ENCODE measurements around the gene WWOX. TPM values are rescaled to one million over a fixed set of nuclear protein-coding genes. Genes with fewer than 3 reads are reported as not detected.

WWOX gene
- total and polyA plus RNA-seq, 2 of the 13 experiments (the other 11 are each of a cell fraction or from before 2014, with no cell fraction given), result 9.1 to 37.4 TPM

- no TSS peak for BruUV-seq (replicated peaks)
- POLR2A ChIA-PET, result no interaction called here
- peak; percentile 100 for TF ChIP-seq MAFF (IDR thresholded peaks at IDR 0.05; ENCODE audit: low read depth, low read length)
- TF ChIP-seq SCMH1 (CRISPR knock-in tag; IDR thresholded peaks at IDR 0.05; ENCODE audit: borderline replicate concordance), result no peak
- TF ChIP-seq MAFG (CRISPR knock-in tag; IDR thresholded peaks at IDR 0.05), result peak; percentile 85
- TF ChIP-seq ZNF337 (CRISPR knock-in tag; IDR thresholded peaks at IDR 0.05; ENCODE audit: borderline replicate concordance, low read depth), result no peak
- peak; percentile 100 for TF ChIP-seq MAFK (conservative IDR thresholded peaks at IDR 0.05 in 1 of 2, IDR thresholded peaks at IDR 0.05 in 1 of 2; ENCODE audit: low read length in 2 of 2)
- TF ChIP-seq ZNF790 (CRISPR knock-in tag; IDR thresholded peaks at IDR 0.05; ENCODE audit: borderline replicate concordance), result no peak
- TF ChIP-seq MBD4 (IDR thresholded peaks at IDR 0.05; ENCODE audit: borderline replicate concordance, low read length), result no peak
- no peak for TF ChIP-seq KLF11 (CRISPR knock-in tag; IDR thresholded peaks at IDR 0.05)
- no peak overlapping the region for H3K9ac ChIP-seq (ENCODE audit: insufficient read depth, low read depth, low read length)
- intact Hi-C loops (cut with micrococcal nuclease; ENCODE audit: unreplicated experiment), result no loop called here
- H3K79me2 ChIP-seq (ENCODE audit: insufficient read depth, low read length), result no peaks in the 10 kb centered on the region
- no peak overlapping the region for H2AFZ ChIP-seq (ENCODE audit: low read length)
- in situ Hi-C loops (cut with HindIII; ENCODE audit: extremely low pct_ligation_motif_present, low pct_unique_long_range_greater_than_20kb), result no loop called here
- H3K36me3 ChIP-seq (replicated peaks in 1 of 2; ENCODE audit: control insufficient read depth in 1 of 2, insufficient read depth in 2 of 2, low read length in 2 of 2), result no peaks in the 10 kb centered on the region
- 65% methylated on average over 15 of the region's 15 CpGs for WGBS (ENCODE audit: low lambda C conversion rate)
- DNase-seq (ENCODE audit: low spot score) (no peak), ATAC-seq (no peak), FAIRE-seq (no peak)
- CTCF ChIA-PET (ENCODE audit: low intra/inter-chr PET ratio, low total read pairs), result no interaction called here
- no peak overlapping the region for H3K4me3 ChIP-seq (replicated peaks in 1 of 3; ENCODE audit: insufficient read depth in 1 of 3, low read depth in 2 of 3, low read length in 3 of 3)
- no peaks in the 10 kb centered on the region for H3K4me1 ChIP-seq (ENCODE audit: insufficient read depth, low read length)
- no peaks in the 10 kb centered on the region for H3K27me3 ChIP-seq (ENCODE audit: control insufficient read depth in 1 of 2, insufficient read depth in 2 of 2, low read length in 2 of 2)
- no peaks in the 10 kb centered on the region for H4K20me1 ChIP-seq (ENCODE audit: insufficient read depth, low read length)
- no peaks in the 10 kb centered on the region for H3K9me3 ChIP-seq (ENCODE audit: low read length)
- no peak overlapping the region for H3K27ac ChIP-seq (ENCODE audit: extremely low read length, insufficient read depth, low read length)
- no peak overlapping the region for H3K4me2 ChIP-seq (ENCODE audit: low read depth, low read length)
Measured at GRCh38 chr16:79064256-79064972, 965.0 kb downstream of the WWOX start.

DNA sequence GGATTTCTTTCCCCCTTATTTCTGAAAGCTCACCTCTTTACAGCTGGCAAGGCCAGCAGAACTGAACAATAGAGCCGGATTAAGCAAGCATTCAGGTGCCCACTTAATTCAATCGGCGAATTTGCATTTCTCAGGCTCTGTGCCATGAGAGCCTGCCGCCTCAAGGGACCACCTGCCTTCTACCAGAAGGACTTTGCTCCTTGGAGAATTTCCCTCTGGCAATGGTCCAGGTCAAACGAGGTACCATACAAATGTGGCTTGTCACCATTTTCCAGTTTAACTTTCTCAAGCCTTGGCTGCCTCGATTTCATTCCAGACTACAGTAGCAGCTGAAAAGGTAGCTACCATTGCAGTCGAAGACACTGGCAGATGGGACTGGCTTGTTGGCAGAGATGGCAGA lies 967.1 kb downstream of the WWOX start:
- H4K20me1 ChIP-seq (ENCODE audit: insufficient read depth, low read length), result no peaks in the 10 kb centered on the region
- no peak overlapping the region for H3K9ac ChIP-seq (ENCODE audit: insufficient read depth, low read depth, low read length)
- ATAC-seq (no peak), FAIRE-seq (no peak), DNase-seq (ENCODE audit: low spot score) (no peak)
- no peak overlapping the region for H2AFZ ChIP-seq (ENCODE audit: low read length)
- H3K27ac ChIP-seq (ENCODE audit: extremely low read length, insufficient read depth, low read length), result no peak overlapping the region
- intact Hi-C loops (cut with micrococcal nuclease; ENCODE audit: unreplicated experiment) (no loop called here), in situ Hi-C loops (cut with HindIII; ENCODE audit: extremely low pct_ligation_motif_present, low pct_unique_long_range_greater_than_20kb) (no loop called here)
- H3K36me3 ChIP-seq (replicated peaks in 1 of 2; ENCODE audit: control insufficient read depth in 1 of 2, insufficient read depth in 2 of 2, low read length in 2 of 2), result no peaks in the 10 kb centered on the region
- BruUV-seq (replicated peaks), result no TSS peak
- H3K4me2 ChIP-seq (ENCODE audit: low read depth, low read length), result no peak overlapping the region
- 51% methylated on average over 7 of the region's 7 CpGs for WGBS (ENCODE audit: low lambda C conversion rate)
- ChIA-PET POLR2A (no interaction called here), CTCF (ENCODE audit: low intra/inter-chr PET ratio, low total read pairs) (no interaction called here)
- H3K27me3 ChIP-seq (ENCODE audit: control insufficient read depth in 1 of 2, insufficient read depth in 2 of 2, low read length in 2 of 2), result no peaks in the 10 kb centered on the region
- no peaks in the 10 kb centered on the region for H3K9me3 ChIP-seq (ENCODE audit: low read length)
- no peaks in the 10 kb centered on the region for H3K79me2 ChIP-seq (ENCODE audit: insufficient read depth, low read length)
- H3K4me3 ChIP-seq (replicated peaks in 1 of 3; ENCODE audit: insufficient read depth in 1 of 3, low read depth in 2 of 3, low read length in 3 of 3), result no peak overlapping the region
- no peaks in the 10 kb centered on the region for H3K4me1 ChIP-seq (ENCODE audit: insufficient read depth, low read length)
- no peak for TF ChIP-seq PTBP1 (IDR thresholded peaks at IDR 0.05; ENCODE audit: low read depth, low read length, poor library complexity, severe bottlenecking)
- no peak for TF ChIP-seq ZSCAN22 (CRISPR knock-in tag; IDR thresholded peaks at IDR 0.05)
- TF ChIP-seq, protein P1, sequence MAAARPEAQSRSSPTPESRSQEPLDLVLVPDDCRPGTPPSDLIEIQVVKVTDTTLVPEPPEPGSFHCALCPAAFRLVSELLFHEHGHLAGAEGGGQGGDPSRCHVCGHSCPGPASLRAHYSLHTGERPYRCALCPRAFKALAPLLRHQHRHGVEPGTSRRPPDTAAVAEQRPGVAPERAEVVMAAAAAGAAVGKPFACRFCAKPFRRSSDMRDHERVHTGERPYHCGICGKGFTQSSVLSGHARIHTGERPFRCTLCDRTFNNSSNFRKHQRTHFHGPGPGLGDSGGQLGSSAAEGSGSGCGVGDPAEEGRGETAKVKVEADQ (CRISPR knock-in tag; IDR thresholded peaks at IDR 0.05; ENCODE audit: borderline replicate concordance), result no peak
- no peak for TF ChIP-seq CSRNP1 (CRISPR knock-in tag; IDR thresholded peaks at IDR 0.05)
- TF ChIP-seq SALL2 (CRISPR knock-in tag; IDR thresholded peaks at IDR 0.05), result no peak
- TF ChIP-seq SOX5 (CRISPR knock-in tag; IDR thresholded peaks at IDR 0.05; ENCODE audit: borderline replicate concordance), result no peak
- no peak for TF ChIP-seq ZNF30 (CRISPR knock-in tag; IDR thresholded peaks at IDR 0.05)
- TF ChIP-seq ZNF136 (CRISPR knock-in tag; IDR thresholded peaks at IDR 0.05; ENCODE audit: low read depth), result no peak
- no peak for TF ChIP-seq MEIS1 (CRISPR knock-in tag; IDR thresholded peaks at IDR 0.05; ENCODE audit: borderline replicate concordance)
- TF ChIP-seq ZNF607 (CRISPR knock-in tag; IDR thresholded peaks at IDR 0.05; ENCODE audit: borderline replicate concordance), result no peak
